ENCODE data around the gene ELK4.

Gene ELK4

GRCh38 chr1:205672395-205672889, 40.6 kb upstream of the ELK4 start:
- Histone ChIP-seq H3K27ac (ENCODE audit: low read depth, low read length) (peak overlapping the region; percentile 96), H3K4me1 (ENCODE audit: control insufficient read depth, insufficient read depth, low read length) (peaks cover 46% of the 10 kb centered on the region), H3K9ac (ENCODE audit: low read depth, low read length) (no peak overlapping the region)

GRCh38 chr1:205670611-205671430, 39.0 kb upstream of the ELK4 start:
- Histone ChIP-seq H3K9ac (ENCODE audit: low read depth, low read length) (peak overlapping the region; percentile 51), H3K27ac (ENCODE audit: low read depth, low read length) (peak overlapping the region; percentile 96)

More at GRCh38 chr1:205672395-205672889, 40.6 kb upstream of the ELK4 start:
- no peaks in the 10 kb centered on the region for H3K36me3 ChIP-seq (ENCODE audit: control insufficient read depth, insufficient read depth, low read length)
- no peaks in the 10 kb centered on the region for H3K9me3 ChIP-seq (ENCODE audit: control insufficient read depth, insufficient read depth, low read length)
- H3K27me3 ChIP-seq (ENCODE audit: control insufficient read depth, insufficient read depth, low read length): no peaks in the 10 kb centered on the region
- H3K4me3 ChIP-seq (ENCODE audit: low read depth, low read length): no peak overlapping the region

GRCh38 chr1:205670150-205670446, 38.3 kb upstream of the ELK4 start:
- Histone ChIP-seq H3K4me1 (ENCODE audit: control insufficient read depth, insufficient read depth, low read length) (peaks cover 52% of the 10 kb centered on the region), H3K9me3 (ENCODE audit: control insufficient read depth, insufficient read depth, low read length) (no peaks in the 10 kb centered on the region), H3K9ac (ENCODE audit: low read depth, low read length) (peak overlapping the region; percentile 51), H3K27me3 (ENCODE audit: control insufficient read depth, insufficient read depth, low read length) (no peaks in the 10 kb centered on the region), H3K36me3 (ENCODE audit: control insufficient read depth, insufficient read depth, low read length) (no peaks in the 10 kb centered on the region), H3K4me3 (ENCODE audit: low read depth, low read length) (peak overlapping the region; percentile 42; the same call in 1 of the 2 replicates), H3K27ac (ENCODE audit: low read depth, low read length) (peak overlapping the region; percentile 96)

More at GRCh38 chr1:205670611-205671430, 39.0 kb upstream of the ELK4 start:
- H3K4me3 ChIP-seq (ENCODE audit: low read depth, low read length): peak overlapping the region; percentile 42
- H3K27me3 ChIP-seq (ENCODE audit: control insufficient read depth, insufficient read depth, low read length): no peaks in the 10 kb centered on the region
- H3K4me1 ChIP-seq (ENCODE audit: control insufficient read depth, insufficient read depth, low read length): peaks cover 46% of the 10 kb centered on the region
- no peaks in the 10 kb centered on the region for H3K36me3 ChIP-seq (ENCODE audit: control insufficient read depth, insufficient read depth, low read length)
- H3K9me3 ChIP-seq (ENCODE audit: control insufficient read depth, insufficient read depth, low read length): no peaks in the 10 kb centered on the region

- Histone ChIP-seq H3K4me1 (ENCODE audit: control insufficient read depth, insufficient read depth, low read length) (peaks cover 53% of the 10 kb centered on the region), H3K36me3 (ENCODE audit: control insufficient read depth, insufficient read depth, low read length) (no peaks in the 10 kb centered on the region), H3K4me3 (ENCODE audit: low read depth, low read length) (0 out of 2 replicates have a peak overlapping the region, but pooled peaks have one; percentile 42), H3K9ac (ENCODE audit: low read depth, low read length) (no peak overlapping the region), H3K9me3 (ENCODE audit: control insufficient read depth, insufficient read depth, low read length) (no peaks in the 10 kb centered on the region), H3K27me3 (ENCODE audit: control insufficient read depth, insufficient read depth, low read length) (no peaks in the 10 kb centered on the region), H3K27ac (ENCODE audit: low read depth, low read length) (peak overlapping the region; percentile 96)
Measured at GRCh38 chr1:205669341-205670149, 37.7 kb upstream of the ELK4 start.

- no peak overlapping the region for H3K9ac ChIP-seq (ENCODE audit: low read depth, low read length)
- H3K36me3 ChIP-seq (ENCODE audit: control insufficient read depth, insufficient read depth, low read length): peaks cover 2% of the 10 kb centered on the region; the same call in 1 of the 2 replicates
- no peaks in the 10 kb centered on the region for H3K27me3 ChIP-seq (ENCODE audit: control insufficient read depth, insufficient read depth, low read length)
- H3K27ac ChIP-seq (ENCODE audit: low read depth, low read length): peak overlapping the region; percentile 96
- no peak overlapping the region for H3K4me3 ChIP-seq (ENCODE audit: low read depth, low read length)
- no peaks in the 10 kb centered on the region for H3K9me3 ChIP-seq (ENCODE audit: control insufficient read depth, insufficient read depth, low read length)
- H3K4me1 ChIP-seq (ENCODE audit: control insufficient read depth, insufficient read depth, low read length): peaks cover 53% of the 10 kb centered on the region
Measured at GRCh38 chr1:205668951-205669340, 37.1 kb upstream of the ELK4 start.

- H3K9ac ChIP-seq (ENCODE audit: low read depth, low read length): no peak overlapping the region
- H3K9me3 ChIP-seq (ENCODE audit: control insufficient read depth, insufficient read depth, low read length): no peaks in the 10 kb centered on the region
- H3K4me3 ChIP-seq (ENCODE audit: low read depth, low read length): no peak overlapping the region
- peaks cover 53% of the 10 kb centered on the region for H3K4me1 ChIP-seq (ENCODE audit: control insufficient read depth, insufficient read depth, low read length)
- peaks cover 11% of the 10 kb centered on the region for H3K36me3 ChIP-seq (ENCODE audit: control insufficient read depth, insufficient read depth, low read length)
- H3K27me3 ChIP-seq (ENCODE audit: control insufficient read depth, insufficient read depth, low read length): no peaks in the 10 kb centered on the region
- H3K27ac ChIP-seq (ENCODE audit: low read depth, low read length): no peak overlapping the region
Measured at GRCh38 chr1:205667909-205668643, 36.3 kb upstream of the ELK4 start.

- H3K9ac ChIP-seq (ENCODE audit: low read depth, low read length): no peak overlapping the region
- no peaks in the 10 kb centered on the region for H3K27me3 ChIP-seq (ENCODE audit: control insufficient read depth, insufficient read depth, low read length)
- H3K36me3 ChIP-seq (ENCODE audit: control insufficient read depth, insufficient read depth, low read length): peaks cover 17% of the 10 kb centered on the region
- H3K9me3 ChIP-seq (ENCODE audit: control insufficient read depth, insufficient read depth, low read length): no peaks in the 10 kb centered on the region
- no peak overlapping the region for H3K4me3 ChIP-seq (ENCODE audit: low read depth, low read length)
- no peak overlapping the region for H3K27ac ChIP-seq (ENCODE audit: low read depth, low read length)
- peaks cover 46% of the 10 kb centered on the region for H3K4me1 ChIP-seq (ENCODE audit: control insufficient read depth, insufficient read depth, low read length)
Measured at GRCh38 chr1:205666372-205667166, 34.8 kb upstream of the ELK4 start.

GRCh38 chr1:205665201-205666045, 33.6 kb upstream of the ELK4 start:
- peaks cover 20% of the 10 kb centered on the region for H3K36me3 ChIP-seq (ENCODE audit: control insufficient read depth, insufficient read depth, low read length)
- peaks cover 40% of the 10 kb centered on the region for H3K4me1 ChIP-seq (ENCODE audit: control insufficient read depth, insufficient read depth, low read length)
- no peaks in the 10 kb centered on the region for H3K9me3 ChIP-seq (ENCODE audit: control insufficient read depth, insufficient read depth, low read length)
- no peak overlapping the region for H3K9ac ChIP-seq (ENCODE audit: low read depth, low read length)
- no peaks in the 10 kb centered on the region for H3K27me3 ChIP-seq (ENCODE audit: control insufficient read depth, insufficient read depth, low read length)
- H3K27ac ChIP-seq (ENCODE audit: low read depth, low read length): peak overlapping the region; percentile 24
- H3K4me3 ChIP-seq (ENCODE audit: low read depth, low read length): no peak overlapping the region

- peaks cover 31% of the 10 kb centered on the region for H3K4me1 ChIP-seq (ENCODE audit: control insufficient read depth, insufficient read depth, low read length)
- H3K36me3 ChIP-seq (ENCODE audit: control insufficient read depth, insufficient read depth, low read length): peaks cover 20% of the 10 kb centered on the region
- peak overlapping the region; percentile 18 for H3K27ac ChIP-seq (ENCODE audit: low read depth, low read length)
- no peak overlapping the region for H3K4me3 ChIP-seq (ENCODE audit: low read depth, low read length)
- no peaks in the 10 kb centered on the region for H3K27me3 ChIP-seq (ENCODE audit: control insufficient read depth, insufficient read depth, low read length)
- no peaks in the 10 kb centered on the region for H3K9me3 ChIP-seq (ENCODE audit: control insufficient read depth, insufficient read depth, low read length)
- no peak overlapping the region for H3K9ac ChIP-seq (ENCODE audit: low read depth, low read length)
Measured at GRCh38 chr1:205664399-205665017, 32.7 kb upstream of the ELK4 start.
